SKM-1 treated with dmso at 0.1 percent for 144 hours (cell line): ENCODE measurements around the gene OTOP3.
"Not testable (repeated sequence)": the region's sequence is repeated elsewhere in the genome, so short reads cannot be mapped to it uniquely, and the experiment has no call there.

ENCODE experiments used
- DNase-seq: peaks from one replicate; lab custom pipeline; 2025; ENCODE audit not compliant: unreplicated experiment; lab: John Stamatoyannopoulos, UW

OTOP3 gene

GRCh38 chr17:74981318-74981978 is 45.8 kb downstream of the OTOP3 start:
- no peak for DNase-seq

GRCh38 chr17:74981979-74982662 is 46.4 kb downstream of the OTOP3 start:
- peak; percentile 43 for DNase-seq

GRCh38 chr17:74982663-74983313 is 47.1 kb downstream of the OTOP3 start:
- not testable (repeated sequence) for DNase-seq

- no peak for DNase-seq
These were observed 50.5 kb downstream of the OTOP3 start for GRCh38 chr17:74986206-74986576.

- DNase-seq = peak; percentile 93
These were observed 51.8 kb downstream of the OTOP3 start, which contains the start of gene CDR2L for GRCh38 chr17:74987418-74987908. Gene CDR2L, plus strand, starts transcription at chr17:74987632. Its CDS starts 412 bp downstream, at chr17:74988044.

- peak; percentile 25 for DNase-seq
These were observed 52.4 kb downstream of the OTOP3 start for GRCh38 chr17:74987909-74988711.

GRCh38 chr17:74990581-74991105 is 54.9 kb downstream of the OTOP3 start:
- DNase-seq = no peak

GRCh38 chr17:74992223-74992622 is 56.5 kb downstream of the OTOP3 start:
- DNase-seq = no peak

- DNase-seq = no peak
These were observed 58.7 kb downstream of the OTOP3 start for GRCh38 chr17:74994440-74994839.

GRCh38 chr17:74995847-74996246 is 60.1 kb downstream of the OTOP3 start:
- DNase-seq = no peak

- no peak for DNase-seq
These were observed 63.1 kb downstream of the OTOP3 start for GRCh38 chr17:74998783-74999182.

GRCh38 chr17:74999523-74999922 is 63.8 kb downstream of the OTOP3 start:
- DNase-seq = no peak
